ENCODE results near the gene ATE1.
"Not testable (repeated sequence)": the region's sequence is repeated elsewhere in the genome, so short reads cannot be mapped to it uniquely, and the experiment has no call there.

ATE1 gene

DNA sequence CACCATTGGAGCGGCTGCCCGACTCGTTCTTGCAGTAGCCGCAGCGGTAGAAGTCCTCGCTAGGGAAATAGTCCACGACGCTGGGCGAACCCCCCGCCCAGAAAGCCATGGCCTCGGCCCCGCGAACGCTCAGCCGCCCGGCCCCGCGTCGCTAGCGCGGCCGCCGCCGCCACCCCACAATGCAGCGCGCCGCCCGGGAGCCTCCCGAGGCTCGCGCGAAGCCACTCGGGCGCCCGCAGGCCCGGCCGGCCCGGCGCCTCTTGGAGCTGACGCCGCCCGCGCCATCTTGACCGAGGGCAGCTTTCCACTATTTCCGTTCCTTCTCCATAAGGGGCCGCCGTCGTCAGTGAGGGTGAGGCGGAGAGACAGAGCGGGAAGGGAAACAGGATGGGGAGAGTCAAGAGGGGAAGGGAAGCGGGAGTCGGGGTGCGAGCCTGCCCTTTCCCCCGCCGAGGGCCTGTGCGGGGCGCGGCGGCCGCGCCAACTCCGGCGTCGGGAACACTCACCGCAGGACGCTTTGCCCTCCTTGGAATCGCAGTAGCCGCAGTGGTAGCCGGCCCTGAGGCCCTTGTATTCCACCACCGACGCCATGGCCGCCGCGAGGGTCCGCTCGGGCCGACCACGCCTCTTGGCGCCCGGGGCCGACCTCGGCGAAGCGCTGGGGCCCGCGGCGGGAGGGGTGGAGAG, at the start of gene ATE1:
TSS of gene ATE1 (minus strand) at position 191 of the 687 bp plus-strand sequence. CDS start at position 109, 82 bp downstream.
- in situ Hi-C loops (cut with HindIII; ENCODE audit: low sequenced_read_pairs) = no loop called here

DNA sequence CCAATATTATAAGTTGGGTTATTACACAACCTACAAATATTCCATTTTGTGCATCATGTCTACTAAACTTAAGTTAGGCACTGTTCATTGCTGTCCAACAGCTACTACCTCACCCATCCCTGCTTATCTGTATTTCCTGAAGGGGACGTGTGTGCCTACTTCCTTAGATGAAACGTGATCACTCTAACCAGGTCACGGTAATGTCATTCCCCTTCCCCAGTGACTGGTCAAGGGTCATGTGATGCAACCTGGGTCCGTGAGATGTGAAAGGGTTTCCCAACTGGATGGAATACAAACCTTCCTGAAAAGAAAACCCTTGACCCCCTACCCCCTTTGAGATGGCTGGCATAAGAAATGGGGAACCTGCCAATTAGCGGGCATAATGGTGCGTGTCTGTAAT, 48.8 kb upstream of the ATE1 start:
- in situ Hi-C loops (cut with HindIII; ENCODE audit: low sequenced_read_pairs) = no loop called here

DNA sequence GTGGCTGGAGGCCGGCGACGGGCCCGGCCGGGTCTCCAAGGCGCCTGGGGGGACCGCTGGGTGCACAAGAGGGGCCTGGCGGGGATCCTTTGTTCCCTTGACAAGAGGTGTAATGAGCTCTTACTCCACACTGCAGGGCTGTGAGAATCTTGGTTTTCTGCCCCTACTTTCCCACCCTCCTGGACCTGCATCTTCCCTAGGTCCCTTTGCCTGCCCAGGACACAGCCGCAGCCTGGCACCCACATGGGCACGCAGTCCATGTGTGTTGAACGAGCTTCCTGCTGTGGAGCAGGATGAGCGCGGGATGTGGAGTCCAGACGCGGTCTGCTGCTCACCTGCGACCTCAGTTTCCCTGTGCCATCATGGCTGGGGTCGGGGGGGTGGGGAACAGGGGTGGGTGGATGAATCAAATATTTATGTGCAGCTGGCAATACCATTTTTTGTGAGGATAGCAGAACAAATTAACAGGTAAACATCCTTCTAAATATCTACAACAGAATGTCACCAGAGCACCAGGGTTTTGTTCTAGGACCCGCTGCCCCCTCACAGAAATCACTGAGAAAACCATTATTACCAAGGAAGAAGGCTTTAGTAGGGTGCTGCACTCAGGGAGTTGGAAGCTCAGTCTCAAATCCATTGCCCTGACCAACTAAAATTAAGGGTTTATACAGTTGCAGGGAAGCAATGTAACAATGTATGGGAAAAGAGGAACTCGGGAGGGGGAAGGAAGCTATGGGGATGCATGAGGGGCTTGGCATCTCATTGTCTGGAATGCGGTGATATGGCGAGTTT, 47.7 kb upstream of the ATE1 start:
- in situ Hi-C loops (cut with HindIII; ENCODE audit: low sequenced_read_pairs) = no loop called here

DNA sequence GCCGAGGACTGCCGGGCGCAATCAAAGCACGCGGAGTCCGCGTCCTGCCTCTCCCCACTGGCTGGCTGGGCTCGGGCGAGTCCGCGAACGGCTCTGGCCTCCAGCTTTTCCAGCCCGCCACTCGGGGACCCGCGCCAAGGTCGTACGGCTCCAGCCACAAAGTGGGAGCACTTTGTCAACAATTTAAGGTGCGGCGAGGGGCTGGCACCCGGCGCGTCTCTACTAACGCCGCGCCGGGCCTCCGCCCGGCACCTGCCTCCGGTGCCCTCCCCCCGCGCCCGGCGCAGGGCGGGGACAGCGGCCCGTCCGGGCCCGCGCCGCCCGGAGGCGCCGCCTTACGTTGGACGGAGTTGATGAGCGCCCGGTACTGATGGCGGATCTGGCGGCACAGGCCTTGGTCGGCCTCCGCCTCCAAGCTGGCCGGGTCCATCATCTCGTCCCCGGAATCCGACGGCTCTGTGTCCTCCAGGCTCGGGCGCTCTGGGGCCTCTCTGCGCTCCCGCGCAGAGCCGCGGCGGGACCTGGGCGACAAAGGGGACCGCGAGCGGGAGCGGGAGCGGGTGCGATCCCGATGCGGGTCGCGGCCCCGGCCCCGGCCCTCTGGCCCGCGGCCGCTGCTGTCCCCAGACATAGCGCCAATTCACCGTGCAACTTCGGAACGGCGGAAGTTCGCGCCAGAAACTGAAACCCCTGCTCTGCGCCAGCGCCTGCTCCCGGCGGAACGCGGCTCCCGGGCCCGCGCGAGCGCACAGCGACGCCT, 46.9 kb upstream of the ATE1 start, which contains the start of gene NSMCE4A:
TSS of gene NSMCE4A (minus strand) at position 683 of the 760 bp plus-strand sequence. CDS start at position 631, 52 bp downstream.
- in situ Hi-C loops (cut with HindIII; ENCODE audit: low sequenced_read_pairs) = no loop called here

DNA sequence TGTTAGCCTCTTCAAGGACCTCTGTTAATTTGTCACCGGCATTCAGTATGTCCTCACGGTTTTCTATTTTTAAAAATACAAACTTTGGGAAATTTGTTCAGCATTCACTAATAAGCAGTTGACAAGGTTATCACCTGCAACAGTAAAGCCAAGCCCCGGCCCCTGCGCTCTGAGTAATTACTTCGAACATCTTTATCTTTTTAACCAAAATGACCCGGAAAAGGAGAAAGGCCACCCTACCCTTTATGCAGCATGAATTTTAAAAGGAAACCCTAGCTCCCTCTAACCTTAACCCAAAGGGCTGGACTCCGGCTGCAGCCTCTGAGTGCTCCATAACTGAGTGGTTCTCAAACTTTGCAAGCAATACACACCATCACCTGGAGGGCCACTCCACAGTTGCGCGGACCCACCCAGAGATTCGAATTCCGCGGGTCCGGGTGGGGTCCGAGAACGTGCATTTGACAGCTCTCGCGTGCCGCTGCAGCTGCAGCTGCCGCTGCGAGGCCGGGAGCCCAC, 46.2 kb upstream of the ATE1 start:
- in situ Hi-C loops (cut with HindIII; ENCODE audit: low sequenced_read_pairs) = no loop called here

DNA sequence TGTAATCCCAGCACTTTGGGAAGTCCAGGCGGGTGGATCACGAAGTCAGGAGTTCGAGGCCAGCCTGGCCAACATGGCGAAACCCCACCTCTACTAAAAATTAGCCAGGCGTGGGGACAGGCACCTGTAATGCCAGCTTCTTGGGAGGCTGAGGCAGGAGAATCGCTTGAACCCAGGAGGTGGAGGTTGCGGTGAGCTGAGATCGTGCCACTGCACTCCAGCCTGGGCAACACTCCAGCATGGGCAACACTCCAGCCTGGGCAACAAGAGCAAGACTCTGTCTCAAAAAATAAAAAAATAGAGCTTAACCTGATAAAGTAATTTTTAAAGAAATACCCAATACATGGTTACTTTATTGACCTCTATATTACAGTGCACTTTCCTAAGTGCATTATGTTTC, 41.3 kb upstream of the ATE1 start:
- in situ Hi-C loops (cut with HindIII; ENCODE audit: low sequenced_read_pairs) = not testable (repeated sequence)

DNA sequence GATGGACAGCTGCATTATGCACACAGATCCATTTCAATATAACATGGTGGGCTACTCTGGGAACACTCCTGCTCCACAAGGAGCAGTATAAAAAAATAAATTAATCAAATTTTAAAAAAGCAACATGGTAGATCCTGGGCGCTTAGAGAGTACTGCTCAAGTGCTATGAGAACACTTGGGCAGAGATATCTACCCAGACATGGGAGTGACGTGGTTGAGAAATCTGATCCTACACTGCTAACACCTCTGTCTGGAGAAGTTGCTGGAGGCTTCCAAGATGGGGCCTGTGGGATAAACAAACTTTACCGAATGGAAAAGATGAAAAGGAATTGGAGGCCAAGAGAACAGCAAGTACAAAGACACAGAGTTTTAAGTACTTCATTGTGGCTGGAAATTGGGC, 38.2 kb upstream of the ATE1 start:
- in situ Hi-C loops (cut with HindIII; ENCODE audit: low sequenced_read_pairs) = no loop called here

DNA sequence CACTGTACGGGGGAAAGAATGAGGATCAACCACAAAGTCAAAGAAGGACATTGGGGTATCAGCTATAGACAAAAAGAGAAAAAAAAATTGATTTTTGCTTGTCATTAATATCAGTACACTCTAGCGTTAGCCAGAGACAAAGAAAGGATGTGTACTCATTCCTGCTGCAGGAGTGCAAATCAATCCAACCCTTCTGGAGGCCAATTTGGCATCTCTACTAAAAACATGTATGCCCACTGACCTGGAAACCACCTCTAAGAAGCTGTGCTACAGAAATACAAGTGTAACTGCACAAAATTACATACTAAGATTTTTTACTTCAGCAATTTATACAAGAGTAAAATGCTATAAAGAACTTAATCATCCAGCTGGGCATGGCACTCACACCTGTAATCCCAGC, 33.6 kb upstream of the ATE1 start:
- in situ Hi-C loops (cut with HindIII; ENCODE audit: low sequenced_read_pairs) = no loop called here

DNA sequence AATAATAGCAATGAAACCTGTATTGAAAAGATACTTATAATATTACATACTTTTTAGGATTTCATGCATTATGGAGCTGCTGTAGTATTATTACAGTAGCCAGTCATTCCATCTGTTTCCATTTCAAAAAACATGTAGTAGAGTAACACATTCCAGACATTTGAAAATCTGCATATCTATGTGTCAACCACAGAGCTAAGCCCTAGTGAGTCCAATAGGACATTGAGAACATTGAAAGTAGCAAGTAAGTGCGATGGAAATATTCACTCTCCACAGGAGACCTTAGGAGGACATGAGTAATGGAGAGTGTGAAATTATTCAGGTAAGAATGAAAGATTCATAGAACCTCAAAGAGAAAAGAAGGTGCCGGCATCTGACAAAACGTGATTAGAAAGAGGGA, 31.8 kb upstream of the ATE1 start:
- in situ Hi-C loops (cut with HindIII; ENCODE audit: low sequenced_read_pairs) = no loop called here

DNA sequence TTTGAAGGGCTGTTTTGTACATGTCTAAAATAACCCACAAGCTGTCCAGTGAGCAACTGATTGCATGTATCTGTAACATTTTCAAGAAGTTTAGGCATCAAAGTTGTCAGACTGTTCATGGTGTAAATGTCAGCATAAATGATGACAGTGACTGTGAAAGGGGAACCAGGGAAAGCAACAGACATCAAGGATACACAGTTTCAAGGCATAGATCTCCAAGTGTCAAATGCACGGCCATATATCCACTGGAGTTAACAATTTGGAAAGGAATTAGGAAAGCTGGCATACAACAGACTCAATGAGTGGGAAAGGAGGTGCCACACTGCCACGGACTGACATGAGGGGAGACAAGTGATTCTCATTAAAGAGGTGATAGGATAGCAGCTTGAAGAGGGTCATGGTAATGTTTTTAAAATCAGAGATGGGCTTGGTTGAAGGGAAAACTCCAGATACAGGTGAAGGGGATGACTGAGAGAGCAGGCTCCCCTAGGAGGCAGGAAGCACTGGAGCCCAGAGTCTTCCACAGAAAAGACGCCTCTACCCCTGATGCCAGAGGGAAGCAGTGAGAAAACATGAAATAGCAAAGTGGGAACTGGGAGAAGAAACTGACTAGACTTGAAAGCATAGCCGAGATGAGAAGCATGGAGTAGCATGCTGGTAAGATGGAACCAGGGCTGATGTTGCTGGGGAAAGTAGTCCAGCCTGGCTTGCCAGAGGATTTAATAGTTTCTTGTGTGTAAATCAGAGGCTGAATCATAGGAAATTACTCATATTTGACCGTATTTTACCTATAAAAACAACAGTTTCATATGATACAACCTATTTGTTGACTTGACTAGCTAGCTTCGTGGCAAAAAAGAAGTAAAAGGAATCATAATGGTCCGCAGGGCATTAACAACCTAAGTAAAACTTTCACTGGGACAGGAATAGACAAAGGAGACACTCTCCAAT, 28.6 kb upstream of the ATE1 start:
- in situ Hi-C loops (cut with HindIII; ENCODE audit: low sequenced_read_pairs) = no loop called here

DNA sequence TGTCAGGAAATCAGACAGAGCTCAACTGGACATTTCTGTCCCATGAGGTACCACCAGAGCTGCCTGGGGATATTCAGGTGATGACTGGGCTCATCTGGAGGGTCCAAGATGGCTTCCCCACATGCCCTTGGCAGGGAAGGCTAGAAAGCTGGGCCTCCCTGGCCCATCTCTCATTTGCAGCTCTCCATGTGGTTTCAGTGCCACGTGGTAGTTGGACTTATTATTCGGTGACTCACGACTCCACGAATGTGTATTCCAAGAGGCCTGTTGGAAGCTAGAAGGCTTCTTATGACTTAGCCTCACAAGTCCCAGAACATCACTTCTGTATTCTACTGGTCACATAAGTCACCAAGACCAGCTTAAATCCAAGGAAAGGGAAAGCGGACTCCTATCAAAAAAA, 24.4 kb upstream of the ATE1 start:
- in situ Hi-C loops (cut with HindIII; ENCODE audit: low sequenced_read_pairs) = no loop called here

DNA sequence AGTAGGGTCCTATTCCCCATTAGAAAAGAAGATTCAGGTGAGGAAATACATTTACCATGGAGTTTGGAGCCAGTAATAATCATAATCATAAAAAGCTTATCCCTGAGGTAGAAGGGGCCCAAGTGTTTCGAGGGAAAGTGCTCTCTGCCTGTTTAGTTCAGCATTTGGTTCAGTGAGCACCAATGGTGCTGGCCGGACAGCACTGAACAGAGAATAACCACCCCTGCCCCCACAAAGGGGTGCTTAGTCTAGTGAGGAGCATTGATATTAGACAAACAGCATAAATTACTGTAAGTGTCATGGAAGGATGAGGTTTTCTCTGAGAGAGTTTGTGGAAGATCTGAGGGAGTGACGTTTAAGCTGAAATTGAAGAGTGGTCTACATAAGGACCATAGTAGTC, 21.6 kb upstream of the ATE1 start:
- in situ Hi-C loops (cut with HindIII; ENCODE audit: low sequenced_read_pairs) = no loop called here

DNA sequence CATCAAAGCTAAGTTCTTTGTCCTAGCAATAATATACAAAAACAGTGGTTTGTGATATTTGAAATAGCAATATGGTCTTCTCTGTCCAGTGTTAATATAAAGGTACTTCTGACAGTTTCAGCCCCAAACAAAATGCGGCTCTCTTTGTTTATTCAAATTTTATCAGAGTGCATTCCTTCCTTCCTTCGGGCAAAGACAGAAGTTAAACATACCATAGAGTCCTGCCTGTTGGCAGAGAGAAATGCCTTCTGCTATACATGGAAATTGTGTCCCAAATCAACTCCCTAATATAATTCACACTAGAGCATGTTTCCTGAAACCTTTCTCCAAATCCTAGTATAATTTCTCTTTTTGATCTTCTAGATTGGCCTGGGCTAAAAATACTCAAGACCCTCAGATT, 21.2 kb upstream of the ATE1 start:
- in situ Hi-C loops (cut with HindIII; ENCODE audit: low sequenced_read_pairs) = no loop called here

DNA sequence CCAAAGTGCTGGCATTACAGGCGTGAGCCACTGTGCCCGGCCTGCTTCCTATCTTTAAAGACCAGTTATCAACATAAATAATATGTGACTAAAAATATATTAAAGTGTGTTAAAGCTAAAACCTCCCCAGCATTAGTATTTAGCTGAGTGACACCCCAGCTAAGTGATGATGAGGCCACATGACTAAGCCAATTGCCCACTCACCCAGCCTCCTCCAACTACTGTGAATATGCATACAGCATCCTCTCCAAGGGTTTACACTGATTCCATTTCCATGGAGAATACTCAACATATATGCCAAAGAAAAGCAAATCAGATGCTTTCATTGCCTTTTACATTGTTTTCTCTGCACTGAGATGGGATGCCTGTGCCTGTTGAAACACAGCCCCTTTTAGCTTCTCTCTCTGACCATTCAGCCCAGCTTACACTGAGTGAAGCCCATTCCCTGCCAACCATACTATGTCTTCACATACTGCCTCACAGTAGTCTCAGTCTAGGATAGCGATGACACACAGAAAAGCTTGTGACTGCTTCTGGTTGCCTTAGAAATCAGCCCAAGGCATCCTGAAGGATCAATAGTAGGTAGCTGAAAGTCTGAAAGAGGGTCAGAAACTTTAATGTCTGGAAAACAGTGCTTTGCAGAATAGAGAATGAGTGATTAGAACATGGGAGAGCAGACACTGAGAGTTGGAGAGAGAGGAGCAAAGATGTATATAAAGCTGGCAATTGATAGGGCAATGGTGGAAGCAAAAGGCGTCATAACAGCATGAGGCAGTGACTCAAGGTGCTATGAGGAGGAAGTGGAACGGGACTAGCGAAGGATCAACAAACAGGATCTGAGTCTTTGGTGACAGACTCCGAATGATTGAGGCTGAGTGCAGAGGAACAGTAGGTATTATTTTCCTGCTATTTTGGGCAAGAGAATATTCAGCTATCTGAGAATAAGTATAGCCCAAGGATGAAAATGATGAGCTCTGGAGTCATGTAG, 19.8 kb upstream of the ATE1 start:
- in situ Hi-C loops (cut with HindIII; ENCODE audit: low sequenced_read_pairs) = no loop called here

DNA sequence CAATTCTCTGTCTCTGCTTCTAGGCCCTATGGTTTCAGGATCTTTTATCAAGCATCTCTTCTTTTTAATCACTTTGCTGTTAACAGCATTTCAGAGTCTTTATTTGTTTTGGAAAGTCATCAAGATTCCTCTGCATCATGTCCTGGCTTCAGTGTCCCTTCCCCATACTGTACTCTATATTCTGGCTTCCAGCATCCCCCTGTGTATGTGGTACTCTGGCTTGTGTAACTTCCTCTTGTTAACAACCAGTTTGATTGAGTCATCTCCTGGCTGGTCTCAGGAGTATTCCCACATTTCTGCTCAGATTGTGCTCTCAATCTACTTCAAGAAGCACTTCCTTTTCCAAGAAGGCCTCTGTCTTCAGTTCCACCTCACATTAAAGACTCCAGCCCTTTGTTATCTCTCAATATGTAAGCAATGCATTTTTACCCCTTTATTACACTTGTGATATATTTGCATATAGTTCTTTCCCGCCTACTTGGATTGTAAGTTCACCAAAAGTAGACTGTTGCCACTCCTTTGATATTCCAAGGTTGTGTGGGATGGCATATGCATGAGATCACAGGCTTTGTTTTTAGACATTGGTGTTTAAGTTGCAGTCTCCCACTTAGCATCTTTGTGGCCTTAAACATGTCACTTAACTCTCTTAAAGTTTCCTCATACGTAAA, 15.1 kb upstream of the ATE1 start:
- in situ Hi-C loops (cut with HindIII; ENCODE audit: low sequenced_read_pairs) = no loop called here

DNA sequence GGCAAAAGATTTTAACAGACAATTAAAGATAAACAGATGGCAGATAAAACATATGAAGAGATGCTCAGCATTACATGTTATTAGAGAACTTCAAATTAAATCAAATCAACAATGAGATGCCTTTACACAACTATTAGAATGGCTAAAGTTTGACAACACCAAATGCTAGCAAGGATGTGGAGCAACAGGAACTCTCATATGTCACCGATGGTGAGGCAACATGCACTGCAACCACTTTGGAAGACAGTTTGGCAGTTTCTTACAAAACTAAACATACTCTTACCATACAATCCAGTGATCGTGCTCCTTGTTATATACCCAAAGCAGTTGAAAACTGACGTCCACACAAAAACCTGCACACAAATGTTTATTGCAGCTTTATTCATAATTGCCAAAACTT, 13.7 kb upstream of the ATE1 start:
- in situ Hi-C loops (cut with HindIII; ENCODE audit: low sequenced_read_pairs) = no loop called here

DNA sequence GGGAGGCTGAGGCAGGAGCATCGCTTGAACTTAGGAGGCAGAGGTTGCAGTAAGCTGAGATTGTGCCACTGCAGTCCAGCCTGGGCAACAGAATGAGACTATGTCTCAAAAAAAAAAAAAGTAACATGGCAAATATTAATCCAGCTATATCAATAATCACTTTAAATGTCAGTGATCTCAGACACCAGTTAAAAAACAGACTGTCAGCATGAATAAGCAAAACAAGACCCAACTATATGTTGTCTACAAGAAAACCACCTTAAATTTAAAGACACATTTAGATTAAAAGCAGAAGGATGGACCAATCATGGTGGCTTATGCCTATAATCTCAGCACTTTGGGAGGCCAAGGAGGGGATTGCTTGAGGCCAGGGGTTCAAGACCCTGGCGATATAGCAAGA, 8.5 kb upstream of the ATE1 start:
- in situ Hi-C loops (cut with HindIII; ENCODE audit: low sequenced_read_pairs) = no loop called here

DNA sequence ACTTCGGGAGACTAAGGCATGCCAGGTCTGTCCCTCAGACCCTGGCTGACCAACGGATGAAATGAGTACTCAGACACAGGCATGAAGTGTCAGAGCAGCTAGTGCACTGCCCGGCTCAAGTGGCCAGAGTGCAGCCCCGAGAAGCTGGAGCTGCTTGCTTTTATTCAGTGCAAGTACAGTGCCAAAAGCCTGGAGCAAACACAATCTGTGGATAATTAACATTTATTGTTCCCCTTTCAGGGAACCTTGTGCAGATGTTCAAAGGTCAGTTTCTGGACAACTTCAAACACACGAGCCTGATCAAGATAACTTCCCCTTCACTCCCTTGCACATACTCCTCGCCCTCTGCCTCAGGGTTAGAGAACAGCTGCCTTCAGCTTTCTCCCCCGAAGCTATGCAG, 7.9 kb upstream of the ATE1 start:
- in situ Hi-C loops (cut with HindIII; ENCODE audit: low sequenced_read_pairs) = no loop called here
